Measurements from ENCODE around the gene COL5A3.
"Not testable (repeated sequence)": the region's sequence is repeated elsewhere in the genome, so short reads cannot be mapped to it uniquely, and the experiment has no call there.

COL5A3 gene

DNA sequence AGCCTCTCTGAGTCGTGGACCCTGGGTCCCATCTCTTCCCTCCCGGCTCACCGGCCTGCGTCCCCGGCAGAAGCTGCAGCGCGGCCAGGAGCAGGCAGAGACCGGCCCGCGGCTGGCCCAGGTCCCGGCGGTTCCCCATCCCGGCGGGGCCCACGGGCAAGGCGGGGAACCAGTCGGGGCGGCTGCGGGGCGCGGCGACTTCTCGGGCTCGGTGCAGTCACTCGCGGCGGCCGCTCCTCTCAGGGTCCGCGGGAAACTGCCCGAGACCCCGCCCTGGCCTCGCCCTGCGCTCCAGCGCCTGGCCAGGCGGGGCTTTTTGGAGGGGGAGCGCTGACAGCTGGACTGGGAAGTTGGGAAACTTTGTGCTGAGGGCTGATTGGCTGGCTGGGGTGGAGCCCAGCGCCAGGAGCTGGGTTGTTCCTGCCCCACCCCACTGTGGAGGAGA, at the start of gene COL5A3:
Gene COL5A3 (minus strand): TSS at position 258 of the 445 bp plus-strand sequence. CDS start 119 bp downstream, at position 139.
- no peak for DNase-seq

DNA sequence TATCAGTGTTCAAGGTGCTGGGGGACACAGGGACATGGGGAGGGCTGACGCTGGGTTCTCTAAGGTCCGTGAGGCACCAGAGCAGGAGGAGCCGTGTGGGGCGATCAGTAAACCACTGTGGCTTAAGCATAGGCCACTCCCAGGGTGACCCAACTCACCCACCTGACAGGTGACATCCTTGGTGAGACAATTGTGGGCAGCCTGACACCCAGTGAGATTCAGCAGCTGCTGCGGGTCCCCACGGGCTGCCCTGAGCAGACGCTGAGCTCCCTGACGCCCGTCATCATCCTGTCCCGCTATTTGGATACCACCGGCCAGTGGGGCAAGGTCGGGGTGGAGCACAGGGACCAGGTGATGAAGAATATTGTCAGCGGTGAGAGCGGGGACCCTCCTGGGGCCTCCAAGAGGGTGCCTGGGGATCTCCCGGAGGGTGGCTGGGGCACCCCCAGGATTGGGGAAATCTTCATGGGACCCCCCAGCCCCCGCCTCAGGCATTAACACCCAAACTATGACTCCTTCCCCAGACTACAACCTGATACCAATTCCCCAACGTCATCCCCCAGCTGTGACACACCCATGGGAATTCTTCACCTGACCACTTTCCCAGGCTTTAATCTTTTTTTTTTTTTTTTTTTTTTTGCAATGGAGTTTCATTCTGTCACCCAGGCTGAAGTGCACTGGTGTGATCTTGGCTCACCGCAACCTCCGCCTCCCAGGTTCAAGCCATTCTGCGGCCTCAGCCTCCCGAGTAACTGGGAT, 42.5 kb upstream of the COL5A3 start:
- no peak for DNase-seq

DNA sequence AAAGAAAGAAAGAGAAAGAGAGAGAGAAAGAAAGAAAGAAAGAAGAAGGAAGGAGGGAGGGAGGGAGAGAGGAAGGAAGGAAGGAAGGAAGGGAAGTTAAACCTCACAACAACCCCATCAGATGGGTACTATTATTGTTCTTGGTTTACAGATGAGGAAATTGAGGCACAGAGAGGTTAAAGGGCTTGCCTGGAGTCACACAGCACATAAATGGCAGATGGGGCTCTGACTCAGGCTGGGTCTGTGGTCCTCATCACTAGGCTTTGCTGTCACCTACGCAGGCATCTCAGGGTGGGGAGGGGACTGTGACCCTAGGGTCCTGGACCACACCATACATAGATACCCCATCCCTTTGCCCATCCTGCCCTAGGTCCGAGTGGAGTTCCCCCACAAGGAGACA, 39.3 kb upstream of the COL5A3 start:
- DNase-seq = no peak

DNA sequence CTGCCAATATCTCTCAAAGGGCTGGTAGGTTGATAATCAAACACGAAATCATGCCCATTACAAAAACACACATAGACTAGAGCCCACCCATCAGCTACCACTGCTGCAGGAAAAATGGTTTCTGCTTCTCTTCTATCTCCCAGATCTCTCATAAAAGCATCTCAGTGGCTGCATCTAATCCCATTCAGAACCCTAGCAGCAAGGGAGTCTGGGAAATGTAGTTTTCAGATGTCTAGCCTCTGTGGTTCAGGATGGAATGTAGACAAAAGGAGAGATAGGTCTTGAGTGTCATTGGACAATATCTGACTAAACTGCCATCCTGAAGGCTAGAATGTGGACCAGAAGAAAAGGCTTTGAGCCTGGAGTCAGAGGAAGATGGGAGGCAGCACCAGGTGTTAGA, 35.1 kb upstream of the COL5A3 start:
- DNase-seq = no peak

DNA sequence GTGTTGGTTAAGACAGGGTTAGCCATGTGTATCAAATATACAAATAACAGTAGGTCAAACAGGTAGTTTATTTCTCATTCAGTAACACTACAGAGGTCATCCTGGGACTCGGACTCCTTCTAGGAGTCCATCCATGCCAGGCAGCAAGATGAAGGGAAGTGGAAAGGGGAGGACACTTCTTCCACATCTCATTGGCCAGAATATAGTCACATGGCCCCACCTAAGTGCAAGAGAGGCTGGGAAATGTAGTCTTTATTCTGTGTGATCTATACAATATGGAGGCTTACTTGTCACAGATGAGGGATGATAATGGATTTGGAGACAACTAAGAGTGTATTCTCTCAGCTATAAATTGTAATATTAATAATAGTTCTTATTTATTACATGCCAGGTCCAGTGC, 34.1 kb upstream of the COL5A3 start:
- no peak for DNase-seq

DNA sequence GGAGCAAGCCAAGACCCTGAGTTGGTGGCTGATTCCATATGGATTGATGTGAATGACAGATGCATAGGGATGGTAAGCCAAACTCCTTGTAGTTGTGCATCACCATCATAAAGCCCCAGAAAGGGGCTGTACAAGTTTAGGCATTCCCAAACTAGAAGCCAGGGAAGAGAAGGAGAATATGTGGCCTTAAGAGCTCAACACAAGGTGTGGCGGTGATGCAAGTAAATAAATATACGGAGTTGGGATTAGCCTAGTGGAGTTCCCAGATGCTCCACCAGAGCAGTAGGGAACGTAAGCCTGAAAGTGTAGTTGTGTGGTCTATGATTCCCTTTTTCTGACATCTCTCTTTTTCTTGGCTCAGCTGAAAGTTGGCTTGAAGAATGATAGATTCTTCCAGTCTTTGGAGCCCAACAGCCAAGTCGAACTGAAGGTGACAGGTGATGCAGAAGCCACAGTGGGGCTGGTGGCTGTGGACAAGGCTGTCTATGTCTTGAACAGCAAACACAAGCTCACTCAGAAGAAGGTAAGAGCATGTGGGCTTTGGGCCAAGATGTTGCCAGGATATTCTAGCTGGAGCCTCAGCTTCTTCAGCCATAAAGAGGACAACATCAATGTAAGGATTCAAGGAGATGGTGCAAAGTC, 33.1 kb upstream of the COL5A3 start:
- DNase-seq = no peak

DNA sequence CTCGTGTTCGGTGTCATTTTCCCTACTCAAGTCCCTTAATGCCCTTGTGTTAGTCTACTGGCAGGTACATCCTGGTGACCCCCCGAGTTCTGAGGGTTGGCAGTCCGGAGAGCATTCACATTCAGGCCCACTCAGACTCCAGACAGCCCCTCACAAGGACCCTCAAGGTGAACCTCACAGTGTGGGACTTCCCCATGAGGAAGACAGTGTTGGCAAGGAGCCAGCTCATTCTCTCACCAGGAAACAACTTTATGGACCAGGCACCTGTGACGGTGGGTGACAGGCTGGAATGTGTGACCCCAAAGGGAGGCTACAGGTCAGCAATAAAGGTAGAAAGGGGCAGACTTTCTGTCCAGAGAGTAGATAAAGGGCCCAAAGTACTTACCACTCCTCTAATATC, 27.5 kb upstream of the COL5A3 start:
- no peak for DNase-seq

DNA sequence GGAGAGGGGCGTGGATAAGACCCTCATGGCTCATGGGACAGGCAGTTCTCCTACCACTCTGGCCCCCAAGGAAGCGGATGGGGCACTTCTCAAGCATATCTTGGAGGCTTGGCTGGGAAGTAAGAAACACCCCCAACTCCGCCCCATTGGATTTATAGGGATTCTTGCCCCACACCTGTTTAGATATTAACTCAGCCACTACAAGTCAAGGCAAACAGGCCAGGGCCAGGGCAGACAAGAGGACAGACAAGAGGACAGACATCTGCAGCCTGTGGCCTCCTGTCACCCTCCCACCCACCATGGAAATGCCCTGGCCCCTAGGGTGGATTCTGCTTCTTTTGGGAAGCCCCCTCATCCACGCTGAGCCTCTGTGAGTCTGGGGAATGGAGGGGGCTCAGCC, 27.1 kb upstream of the COL5A3 start:
- no peak for DNase-seq

DNA sequence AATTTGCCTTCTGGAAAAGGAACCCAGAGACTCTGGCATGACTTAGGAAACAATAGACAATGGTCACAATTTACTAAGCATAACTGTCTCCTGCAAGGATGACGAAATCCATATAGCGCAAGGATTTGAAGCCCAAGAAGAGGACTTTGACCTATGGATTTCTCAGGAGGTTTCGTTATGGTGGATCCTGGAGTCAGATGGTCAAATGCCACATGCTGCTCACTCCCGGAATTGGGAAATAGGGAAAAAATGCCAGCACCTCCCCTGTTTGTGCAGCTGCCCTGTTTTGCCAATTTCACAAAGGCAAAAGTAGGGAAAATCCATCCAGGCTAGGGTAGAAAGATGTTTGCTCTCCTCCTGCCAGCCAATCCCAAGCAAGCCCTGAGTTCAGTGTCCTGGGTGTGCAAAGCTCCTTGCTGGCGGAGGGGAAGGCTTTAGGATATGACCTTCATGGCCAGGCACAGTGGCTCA, 26.3 kb upstream of the COL5A3 start:
- DNase-seq = no peak

DNA sequence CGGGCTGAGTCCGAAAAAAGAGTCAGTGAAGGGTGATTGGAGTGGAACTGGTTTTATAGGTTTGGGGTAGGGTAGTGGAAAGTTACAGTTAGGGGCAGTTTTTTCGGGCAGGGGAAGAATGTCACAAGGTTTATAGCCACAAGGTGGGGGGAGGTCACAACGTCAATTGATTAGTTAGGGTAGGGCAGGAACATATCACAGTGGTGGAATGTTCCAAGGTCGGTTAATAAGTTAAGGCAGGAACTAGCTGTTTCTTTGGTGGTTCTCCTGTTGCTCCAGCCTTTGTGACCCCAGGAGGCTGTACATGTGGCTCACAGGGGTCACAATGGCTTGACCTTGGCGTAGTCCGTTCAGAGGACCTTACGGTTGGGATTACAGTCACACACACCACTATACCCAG, 23.3 kb upstream of the COL5A3 start:
- no peak for DNase-seq

DNA sequence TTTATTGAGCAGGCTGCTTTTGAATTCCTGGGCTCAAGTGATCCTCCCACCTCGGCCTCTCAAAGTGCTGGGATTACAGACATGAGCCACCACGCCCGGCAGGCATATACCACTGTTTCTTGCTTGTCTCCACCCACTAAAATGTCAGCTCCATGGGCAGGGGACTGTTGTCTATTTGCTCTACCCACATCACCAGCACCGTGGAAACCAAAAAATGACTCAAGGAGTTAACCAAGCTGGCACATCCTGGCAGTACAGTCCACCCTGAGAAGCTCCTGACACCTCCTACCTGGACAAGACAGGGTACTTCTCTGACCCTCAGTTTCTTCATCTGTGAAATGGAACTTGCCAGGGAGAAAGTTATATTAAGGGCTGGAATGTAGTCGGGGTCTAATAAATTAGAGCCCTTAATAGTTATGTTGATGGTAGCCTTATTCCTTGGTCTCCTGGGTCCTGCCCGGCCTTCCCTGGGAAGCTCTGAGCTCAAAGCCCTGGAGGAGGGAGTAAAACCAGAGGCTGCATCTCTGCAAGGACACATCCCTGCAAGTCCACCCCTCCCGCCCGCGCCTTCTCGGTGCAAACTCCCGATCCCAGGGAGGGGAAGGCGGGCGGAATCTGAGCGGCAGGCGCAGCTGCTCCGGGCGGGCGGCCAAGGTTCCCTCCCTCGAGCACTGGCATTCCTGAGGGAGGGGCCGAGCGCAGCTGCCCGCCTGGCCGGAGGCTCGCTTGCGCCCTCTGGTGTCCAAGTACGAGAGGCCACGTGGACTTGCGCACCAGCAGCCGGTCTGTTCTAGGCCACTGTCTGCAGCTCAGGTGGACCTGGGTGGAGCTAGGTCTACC, 17.1 kb upstream of the COL5A3 start:
- DNase-seq = peak; percentile 75

DNA sequence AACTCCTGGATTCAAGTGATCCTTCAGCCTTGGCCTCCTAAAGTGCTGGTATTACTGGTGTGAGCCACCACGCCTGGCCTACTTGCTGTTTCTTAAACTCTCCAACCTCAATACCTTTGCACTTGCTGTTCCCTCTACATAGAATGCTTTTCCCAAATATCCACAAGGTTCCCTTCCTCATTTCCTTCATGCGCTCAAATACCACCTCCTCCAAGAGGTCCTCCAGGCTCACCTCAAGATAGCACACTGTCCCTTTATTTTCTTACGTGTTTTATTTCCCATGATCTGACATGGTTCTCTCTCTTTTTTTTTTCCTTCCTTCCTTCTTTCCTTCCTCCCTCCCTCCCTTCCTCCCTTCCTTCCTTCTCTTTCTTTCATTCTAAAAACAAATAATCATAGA, 16.4 kb upstream of the COL5A3 start:
- DNase-seq = no peak

DNA sequence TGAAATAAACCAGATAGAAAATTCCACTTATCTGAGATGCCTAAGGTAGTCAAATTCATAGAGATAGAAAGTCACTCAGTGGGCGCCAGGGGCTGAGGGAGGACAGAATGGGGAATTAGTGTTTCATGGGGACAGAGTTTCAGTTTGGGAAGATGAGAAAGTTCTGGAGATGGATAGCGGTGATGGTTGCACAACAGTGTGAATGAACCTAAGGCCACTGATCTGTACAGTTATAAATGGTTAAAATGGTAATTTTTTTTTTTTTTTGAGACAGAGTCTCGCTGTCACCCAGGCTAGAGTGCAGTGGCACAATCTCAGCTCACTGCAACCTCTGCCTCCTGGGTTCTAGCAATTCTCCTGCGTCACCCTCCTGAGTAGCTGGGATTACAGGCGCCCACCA, 12.8 kb upstream of the COL5A3 start:
- DNase-seq = not testable (repeated sequence)

DNA sequence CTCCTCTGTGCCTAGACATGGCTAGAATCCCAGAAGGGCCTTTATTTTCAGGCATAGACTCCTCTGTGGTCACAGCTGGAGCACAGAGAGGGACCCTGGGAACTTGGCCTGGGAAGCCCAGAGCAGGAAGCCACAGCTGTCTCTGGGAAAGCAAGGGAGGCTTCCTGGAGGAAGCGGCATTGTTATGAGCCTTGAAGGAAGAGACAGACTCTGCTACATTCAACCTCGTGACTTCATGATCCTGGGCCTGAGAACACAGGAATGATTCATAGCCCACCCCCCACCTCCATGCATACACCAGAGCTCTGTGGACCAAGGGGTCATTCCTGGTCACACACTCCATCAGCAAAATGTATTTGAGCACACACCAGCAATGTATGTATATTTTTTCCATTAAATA, 11.6 kb upstream of the COL5A3 start:
- no peak for DNase-seq

DNA sequence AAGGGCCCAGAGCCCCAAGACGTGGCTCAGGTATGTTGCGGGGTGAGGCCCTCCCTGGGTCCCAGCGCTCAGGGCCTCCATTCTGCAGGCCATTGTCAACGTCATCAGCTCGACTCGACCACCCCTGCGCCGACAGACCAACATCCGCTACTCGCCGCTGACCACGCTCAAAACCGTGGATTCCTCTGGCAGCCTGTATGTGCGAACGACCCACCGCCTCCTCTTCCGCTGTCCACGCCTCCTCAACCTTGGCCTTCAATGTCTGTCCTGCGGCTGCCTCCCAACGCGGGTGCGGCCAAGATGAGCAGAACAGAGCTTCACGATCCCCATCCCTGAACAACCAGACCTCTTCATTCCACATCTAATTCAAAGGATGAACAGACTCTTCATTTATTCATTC, 11.1 kb upstream of the COL5A3 start:
- no peak for DNase-seq

DNA sequence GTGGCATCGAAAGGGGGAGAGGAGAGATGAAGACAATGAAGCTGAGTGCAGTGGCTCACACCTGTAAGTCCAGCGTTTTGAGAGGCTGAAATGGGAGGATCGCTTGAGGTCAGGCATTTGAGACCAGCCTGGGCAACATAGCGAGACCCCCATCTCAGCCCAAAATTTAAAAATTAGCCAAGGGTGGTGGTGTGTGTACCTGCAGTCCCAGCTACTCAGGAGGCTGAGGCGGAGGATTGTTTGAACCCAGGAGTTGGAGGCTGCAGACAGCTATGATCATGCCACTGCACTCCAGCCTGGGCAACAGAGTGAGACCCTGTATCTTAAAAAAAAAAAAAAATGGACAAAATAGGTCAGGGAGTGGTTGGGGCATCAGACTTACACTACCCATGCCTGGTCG, 10.5 kb upstream of the COL5A3 start:
- no peak for DNase-seq

DNA sequence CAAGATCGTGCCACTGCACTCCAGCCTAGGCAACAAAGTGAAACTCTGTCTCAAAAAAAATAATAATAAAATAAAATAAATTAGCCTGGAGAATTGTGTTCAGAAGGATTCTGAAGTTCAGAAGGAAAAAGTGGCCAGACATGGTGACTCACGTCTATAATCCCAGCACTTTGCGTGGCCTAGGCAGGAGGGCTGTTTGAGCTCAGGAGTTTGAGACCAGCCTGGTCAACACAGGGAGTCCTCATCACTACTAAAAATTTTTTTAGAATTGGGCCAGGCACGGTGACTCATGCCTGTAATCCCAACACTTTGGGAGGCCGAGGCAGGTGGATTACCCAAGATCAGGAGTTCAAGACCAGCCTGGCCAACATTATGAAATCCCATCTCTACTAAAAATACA, 8.9 kb upstream of the COL5A3 start:
- no peak for DNase-seq

DNA sequence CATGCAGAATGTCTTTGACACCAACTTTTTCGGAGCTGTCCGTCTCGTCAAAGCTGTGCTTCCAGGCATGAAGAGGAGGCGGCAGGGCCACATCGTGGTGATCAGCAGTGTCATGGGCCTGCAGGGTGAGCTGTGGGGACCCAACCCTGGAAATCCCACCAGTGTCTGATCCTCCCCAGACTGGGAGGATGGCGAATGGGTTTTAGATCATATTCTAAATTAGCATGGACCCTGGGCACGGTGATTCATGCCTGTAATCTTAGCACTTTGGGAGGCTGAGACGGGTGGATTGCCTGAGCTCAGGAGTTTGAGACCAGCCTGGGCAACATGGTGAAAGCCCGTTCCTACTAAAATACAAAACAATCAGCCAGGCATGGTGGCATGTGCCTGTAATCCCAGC, 8.5 kb upstream of the COL5A3 start:
- no peak for DNase-seq

DNA sequence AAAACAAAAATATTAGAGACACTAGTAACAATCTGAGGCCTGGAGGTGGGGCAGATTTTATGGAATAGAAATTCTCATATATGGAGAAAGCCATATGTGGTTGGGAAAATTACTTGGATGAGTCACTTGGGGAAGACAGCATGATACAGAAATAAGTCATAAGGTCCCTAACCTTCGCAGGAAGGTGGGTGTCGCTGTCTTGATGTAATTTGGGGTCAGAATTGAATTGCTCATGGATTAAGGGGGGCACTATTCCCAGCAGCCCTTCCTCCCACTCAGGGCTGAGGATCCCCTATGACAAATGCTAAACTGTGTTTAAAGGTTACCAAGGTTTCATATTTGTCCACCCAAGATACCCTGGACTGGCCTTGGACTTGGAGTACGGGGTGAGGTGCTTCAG, 8.0 kb upstream of the COL5A3 start:
- DNase-seq = no peak

DNA sequence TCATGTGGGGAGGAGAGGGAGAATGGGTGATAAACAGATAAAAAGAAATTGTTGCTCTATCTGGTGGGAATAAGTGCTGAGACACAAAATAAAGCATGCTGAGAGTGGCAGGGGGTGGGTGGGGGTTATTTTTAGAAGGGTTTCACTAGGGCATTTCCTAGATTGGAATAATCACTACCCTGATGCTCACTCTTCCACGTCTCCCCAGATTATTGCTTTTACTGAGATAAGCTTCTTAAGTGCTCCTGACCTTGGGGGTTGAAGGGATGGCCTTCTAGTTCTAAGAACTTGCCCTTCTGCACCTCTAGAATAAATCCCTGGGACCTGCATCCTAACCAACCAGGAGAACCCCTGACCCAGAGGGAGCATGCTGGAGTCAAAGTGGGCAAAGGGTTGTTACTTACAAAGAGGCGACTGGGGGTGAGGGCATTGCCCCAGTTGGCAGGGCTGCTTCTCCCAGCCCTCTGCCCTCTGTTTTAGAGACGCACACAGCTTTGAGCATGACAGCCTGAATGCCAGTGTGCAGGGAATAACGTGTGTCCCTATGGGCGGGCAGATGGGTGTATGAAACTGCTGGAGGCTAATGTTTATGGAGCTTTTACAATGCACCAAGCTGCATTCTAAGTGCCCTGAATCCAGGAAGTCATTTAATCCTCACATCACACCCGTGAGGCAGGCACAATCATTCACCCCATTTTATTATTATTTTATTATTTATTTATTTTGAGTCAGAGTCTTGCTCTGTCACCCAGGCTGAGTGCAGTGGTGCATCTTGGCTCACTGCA, 3.7 kb upstream of the COL5A3 start:
- no peak for DNase-seq

DNA sequence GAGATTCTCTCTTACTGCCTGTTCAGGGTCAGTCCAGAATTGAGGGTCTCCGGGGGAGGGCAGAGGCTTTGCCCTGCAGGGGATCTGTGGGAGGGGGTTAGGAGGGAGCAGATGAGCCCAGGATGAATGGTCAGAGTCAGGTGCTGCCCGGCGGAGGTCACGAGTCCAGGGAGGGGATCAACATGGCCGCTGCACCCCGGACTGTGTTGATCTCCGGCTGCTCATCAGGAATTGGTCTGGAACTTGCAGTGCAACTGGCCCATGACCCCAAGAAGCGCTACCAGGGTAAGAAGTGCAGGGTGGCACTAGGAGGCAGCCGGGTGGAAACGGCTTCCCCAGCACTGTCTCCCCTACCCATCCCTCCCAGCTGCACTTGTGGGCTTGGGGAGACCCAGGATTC, 3.0 kb upstream of the COL5A3 start, which contains the start of gene RDH8:
Gene RDH8 (plus strand): TSS at position 168 of the 400 bp plus-strand sequence. CDS start 15 bp downstream, at position 183.
- no peak for DNase-seq

DNA sequence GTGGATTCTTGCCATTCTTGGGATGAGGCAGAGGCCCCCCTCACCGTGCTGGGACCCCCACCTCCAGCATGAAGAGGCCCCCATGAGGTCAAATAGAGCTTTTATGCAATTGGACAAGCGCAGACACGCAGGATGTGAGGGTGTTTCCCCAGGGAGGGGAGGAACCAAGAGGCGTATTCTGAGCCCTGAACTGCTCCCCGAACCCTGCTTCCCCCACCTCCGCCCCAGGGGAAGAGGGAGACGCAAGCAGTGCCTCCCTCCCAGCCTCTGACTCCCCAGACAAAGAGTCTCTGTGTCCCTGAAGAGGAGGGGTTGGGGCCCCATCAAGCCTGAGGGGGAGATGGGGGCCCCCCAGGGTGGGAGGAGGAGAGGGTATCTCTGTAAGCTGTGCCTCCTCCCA, 1.7 kb upstream of the COL5A3 start:
- no peak for DNase-seq

DNA sequence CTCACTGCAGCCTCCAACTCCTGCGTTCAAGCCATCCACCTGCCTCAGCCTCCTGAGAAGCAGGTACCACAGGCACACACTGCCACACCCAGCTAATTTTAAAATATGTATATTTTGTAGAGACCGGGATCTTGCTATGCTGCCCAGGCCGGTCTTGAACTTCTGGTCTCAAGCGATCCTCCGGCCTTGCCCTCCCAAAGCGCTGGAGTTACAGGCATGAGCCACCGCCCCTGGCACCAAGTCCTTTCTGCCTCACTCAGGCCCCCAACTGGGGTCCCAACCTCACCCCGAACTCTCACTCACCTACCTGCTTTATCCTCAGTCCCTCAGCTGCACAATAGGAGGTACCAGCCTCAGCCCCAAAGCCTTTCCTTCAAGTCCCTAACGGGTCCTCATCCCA, 635 bp upstream of the COL5A3 start:
- no peak for DNase-seq

Data from CD4-positive, alpha-beta T cell treated with Interleukin-15 for 1 hour (primary cell).